Loucy (cell line): ENCODE results near the gene CTDSPL.

Experiments
- EZH2phosphoT487 ChIP-seq: fragments of 200-600 bp; IDR thresholded peaks from 2 replicates; pipeline ENCODE4 v1.6.1; 2018; ENCODE audit warnings: antibody characterized with exemption, mild to moderate bottlenecking, moderate library complexity, borderline replicate concordance
- TF ChIP-seq, protein P1 (sequence below): fragments of 200-600 bp; sonication (generic); conservative IDR thresholded peaks from 2 replicates; pipeline ENCODE4 v1.5.1; 2014; ENCODE audit warnings: mild to moderate bottlenecking, antibody characterized with exemption, low read length

DNA sequence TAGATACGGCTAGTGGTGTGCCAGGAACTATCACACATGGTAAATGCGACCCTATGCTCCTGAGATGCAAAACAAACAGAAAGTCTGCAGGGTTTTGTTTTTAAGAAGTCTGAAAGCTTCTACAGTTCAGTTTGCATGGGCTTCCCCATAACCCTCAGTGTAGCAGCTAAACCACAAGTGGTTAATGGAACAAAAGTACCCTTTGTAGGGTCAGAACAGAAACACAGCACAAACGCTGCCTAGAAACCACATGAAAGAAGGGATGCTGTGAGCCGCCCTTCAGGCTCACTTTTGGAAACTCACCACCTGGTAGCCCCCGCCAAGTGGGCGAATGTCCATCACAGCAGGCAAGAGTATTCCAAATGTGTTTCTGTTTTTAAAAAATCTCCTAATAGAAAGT lies 46.2 kb downstream of the CTDSPL start:
- TF ChIP-seq, protein P1, sequence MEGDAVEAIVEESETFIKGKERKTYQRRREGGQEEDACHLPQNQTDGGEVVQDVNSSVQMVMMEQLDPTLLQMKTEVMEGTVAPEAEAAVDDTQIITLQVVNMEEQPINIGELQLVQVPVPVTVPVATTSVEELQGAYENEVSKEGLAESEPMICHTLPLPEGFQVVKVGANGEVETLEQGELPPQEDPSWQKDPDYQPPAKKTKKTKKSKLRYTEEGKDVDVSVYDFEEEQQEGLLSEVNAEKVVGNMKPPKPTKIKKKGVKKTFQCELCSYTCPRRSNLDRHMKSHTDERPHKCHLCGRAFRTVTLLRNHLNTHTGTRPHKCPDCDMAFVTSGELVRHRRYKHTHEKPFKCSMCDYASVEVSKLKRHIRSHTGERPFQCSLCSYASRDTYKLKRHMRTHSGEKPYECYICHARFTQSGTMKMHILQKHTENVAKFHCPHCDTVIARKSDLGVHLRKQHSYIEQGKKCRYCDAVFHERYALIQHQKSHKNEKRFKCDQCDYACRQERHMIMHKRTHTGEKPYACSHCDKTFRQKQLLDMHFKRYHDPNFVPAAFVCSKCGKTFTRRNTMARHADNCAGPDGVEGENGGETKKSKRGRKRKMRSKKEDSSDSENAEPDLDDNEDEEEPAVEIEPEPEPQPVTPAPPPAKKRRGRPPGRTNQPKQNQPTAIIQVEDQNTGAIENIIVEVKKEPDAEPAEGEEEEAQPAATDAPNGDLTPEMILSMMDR, result no peak
- no peak for TF ChIP-seq EZH2phosphoT487
